Fibroblast of the aortic adventitia (primary cell): ENCODE data around the gene CHORDC1. TPM values are rescaled to one million over a fixed set of nuclear protein-coding genes. Genes with fewer than 3 reads are reported as not detected.
A peak's percentile ranks its signal among the peaks of the same experiment; 100 is the strongest.

Source experiments
- DNase-seq: peaks from one replicate; pipeline ENCODE4 v3.0.0-alpha.2; 2010; ENCODE audit warnings: low read depth
- H3K4me3 ChIP-seq: 2 replicates; pipeline ENCODE4 v1.5.1; 2011; ENCODE audit warnings: low read depth, mild to moderate bottlenecking, control low read depth, low read length, moderate library complexity
- CTCF ChIP-seq: IDR thresholded peaks from 2 replicates; pipeline ENCODE4 v1.5.1; 2011; ENCODE audit warnings: mild to moderate bottlenecking, low read length, control low read depth, inconsistent platforms; ENCODE audit not compliant: insufficient read depth
- total RNA-seq: library from RNA; depleted of rRNA; stranded (reverse); fragments of >200 nt; gene quantifications from 2 replicates; pipeline ENCODE4 v1.2.3, GENCODE V29; 2012; ENCODE audit warnings: low replicate concordance

The CHORDC1 gene
- total RNA-seq = 36.6 and 39.9 TPM in 2 replicates

GRCh38 chr11:90222459-90223247, at the start of gene CHORDC1:
Gene CHORDC1 (minus strand): TSS chr11:90223049. CDS start chr11:90222954, 95 bp downstream.
- H3K4me3 ChIP-seq = peak within 1 kb of the TSS; percentile 85

GRCh38 chr11:90257158-90257525, 34.3 kb upstream of the CHORDC1 start:
- TF ChIP-seq CTCF = no peak
- no peak overlapping the region for H3K4me3 ChIP-seq
- DNase-seq = no peak

More at GRCh38 chr11:90222459-90223247, at the start of gene CHORDC1:
- peak; percentile 79 for DNase-seq
- no peak for TF ChIP-seq CTCF

- no peak overlapping the region for H3K4me3 ChIP-seq
Measured at GRCh38 chr11:90256404-90257157, 33.7 kb upstream of the CHORDC1 start.

GRCh38 chr11:90254065-90254464, 31.2 kb upstream of the CHORDC1 start:
- no peak for TF ChIP-seq CTCF
- H3K4me3 ChIP-seq = no peak overlapping the region
- no peak for DNase-seq

More at GRCh38 chr11:90256404-90257157, 33.7 kb upstream of the CHORDC1 start:
- no peak for TF ChIP-seq CTCF
- DNase-seq = no peak

- H3K4me3 ChIP-seq = no peak overlapping the region
- no peak for TF ChIP-seq CTCF
- DNase-seq = no peak
Measured at GRCh38 chr11:90252053-90252452, 29.2 kb upstream of the CHORDC1 start.

GRCh38 chr11:90251599-90251998, 28.8 kb upstream of the CHORDC1 start:
- no peak overlapping the region for H3K4me3 ChIP-seq
- TF ChIP-seq CTCF = no peak
- DNase-seq = no peak
